ENCODE results near the gene RAPH1.
A peak's percentile ranks its signal among the peaks of the same experiment; 100 is the strongest.

The RAPH1 gene

GRCh38 chr2:203360833-203361430 lies 174.2 kb downstream of the RAPH1 start:
- peak; percentile 54 for DNase-seq

GRCh38 chr2:203359450-203359849 lies 175.7 kb downstream of the RAPH1 start:
- DNase-seq, result no peak

- DNase-seq, result no peak
Measured at GRCh38 chr2:203354966-203355365, 180.1 kb downstream of the RAPH1 start.

GRCh38 chr2:203352604-203353255 lies 182.4 kb downstream of the RAPH1 start:
- DNase-seq, result peak; percentile 13

- no peak for DNase-seq
Measured at GRCh38 chr2:203347375-203347774, 187.7 kb downstream of the RAPH1 start.

- DNase-seq, result no peak
Measured at GRCh38 chr2:203346612-203347011, 188.5 kb downstream of the RAPH1 start.

- no peak for DNase-seq
Measured at GRCh38 chr2:203344667-203345066, 190.4 kb downstream of the RAPH1 start.
